Thymus (tissue), 11 donors: ENCODE results near the gene ESR2. TPM values are rescaled to one million over a fixed set of nuclear protein-coding genes. Genes with fewer than 3 reads are reported as not detected.
"Not testable (repeated sequence)": the region's sequence is repeated elsewhere in the genome, so short reads cannot be mapped to it uniquely, and the experiment has no call there.

Experiments
- DNase-seq, 9 donors: peaks; one replicate each; pipeline ENCODE4 v3.0.0-alpha.2; 2013; ENCODE audit warnings: low spot score in 9 of 9, low read depth in 6 of 9, missing footprints in 1 of 9
- H3K27ac ChIP-seq, 2 donors: one replicate each; pipeline ENCODE4 v1.5.1; 2013; ENCODE audit warnings: control low read depth in 1 of 2, low read depth in 1 of 2, low read length in 1 of 2, mild to moderate bottlenecking in 1 of 2, moderate library complexity in 1 of 2
- H3K27me3 ChIP-seq, 2 donors: one replicate each; pipeline ENCODE4 v1.5.1; 2013; ENCODE audit warnings: low read length in 1 of 2; ENCODE audit not compliant: control insufficient read depth in 2 of 2, insufficient read depth in 1 of 2
- H3K36me3 ChIP-seq, 2 donors: one replicate each; pipeline ENCODE4 v1.5.1; 2013; ENCODE audit warnings: low read length in 1 of 2, mild to moderate bottlenecking in 1 of 2, moderate library complexity in 1 of 2; ENCODE audit not compliant: control insufficient read depth in 2 of 2, insufficient read depth in 2 of 2
- H3K4me1 ChIP-seq, 2 donors: one replicate each; pipeline ENCODE4 v1.5.1; 2013; ENCODE audit warnings: low read length in 2 of 2; ENCODE audit not compliant: control insufficient read depth in 2 of 2, insufficient read depth in 2 of 2
- H3K4me3 ChIP-seq, 2 donors: one replicate each; pipeline ENCODE4 v1.5.1; 2013; ENCODE audit warnings: low read length in 2 of 2, control low read depth in 1 of 2, mild to moderate bottlenecking in 1 of 2
- H3K9me3 ChIP-seq, 2 donors: one replicate each; pipeline ENCODE4 v1.5.1; 2013; ENCODE audit warnings: low read length in 1 of 2, mild to moderate bottlenecking in 1 of 2; ENCODE audit not compliant: control insufficient read depth in 2 of 2, insufficient read depth in 1 of 2
- WGBS: extraction: QIAGEN DNeasy Blood & Tissue Kit; methylation state at CpG from one replicate; pipeline ENCODE4 v1.1.7; 2013; 5-methylcytosine and 5-hydroxymethylcytosine counted together
- polyA plus RNA-seq: library from polyadenylated mRNA; stranded (reverse); fragments of 200-250 nt; gene quantifications from one replicate; pipeline ENCODE4 v1.2.3, GENCODE V29; 2013
- total RNA-seq: library from RNA; stranded (reverse); fragments of 120-200 nt; gene quantifications from one replicate; pipeline ENCODE4 v1.2.4, GENCODE V29; 2013
- donor health status: healthy.

Gene ESR2
- total and polyA plus RNA-seq, 2 donors: 0.52 to 2.3 TPM

DNA sequence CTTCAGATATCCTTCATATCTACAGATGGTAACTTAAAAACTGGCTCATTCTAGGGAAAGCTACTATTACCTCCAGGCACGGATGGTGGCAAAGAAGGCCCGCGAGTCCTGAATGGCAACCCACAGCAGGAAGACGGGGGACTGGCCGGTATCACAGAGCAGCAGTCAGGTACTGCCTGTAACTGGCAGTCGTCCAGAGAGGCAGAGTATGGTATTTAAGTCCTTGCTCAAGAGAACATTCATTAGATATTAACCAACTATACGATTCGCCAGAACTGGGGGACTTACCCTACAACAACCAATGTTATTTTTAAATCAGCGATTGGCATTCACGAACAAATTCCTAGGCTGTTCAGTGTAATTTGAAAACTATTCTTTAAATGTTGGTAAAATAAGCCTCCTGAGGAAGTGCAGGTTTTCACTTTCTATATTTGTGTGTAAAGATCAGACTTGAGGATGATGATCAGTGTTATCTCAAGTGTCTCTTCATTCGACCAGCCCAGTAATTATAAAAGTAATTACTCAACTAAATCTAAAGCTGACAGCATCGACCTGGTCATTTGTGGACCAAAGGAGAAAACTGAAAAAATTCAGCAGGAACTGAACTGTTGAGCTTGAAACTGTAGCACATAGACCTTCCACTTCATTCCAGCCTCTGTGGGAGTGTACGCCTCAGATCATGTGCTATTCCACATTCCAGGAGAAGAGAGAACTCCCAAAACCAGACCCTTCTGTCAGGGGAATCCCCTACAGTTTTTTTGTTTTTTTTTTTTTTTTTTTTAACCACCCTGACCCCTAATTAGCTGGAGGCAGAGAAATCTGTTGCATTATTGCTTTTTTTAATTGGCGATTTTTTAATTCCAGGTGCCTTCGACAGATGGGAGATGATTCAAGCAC lies 75.6 kb downstream of the ESR2 start:
- H3K27ac ChIP-seq: no peak overlapping the region

GRCh38 chr14:64217834-64218233 lies 76.3 kb downstream of the ESR2 start:
- 95% methylated on average over 7 of the region's 7 CpGs for WGBS
- no peak for DNase-seq
- H3K27ac ChIP-seq: no peak overlapping the region

More for the DNA sequence above, 75.6 kb downstream of the ESR2 start:
- H3K27me3 ChIP-seq: no peaks in the 10 kb centered on the region
- whole genome bisulfite sequencing: 92% methylated on average over 15 of the region's 15 CpGs
- H3K4me1 ChIP-seq: peaks cover 6 to 10% of the 10 kb centered on the region in 2 donors
- H3K4me3 ChIP-seq: no peak overlapping the region
- H3K36me3 ChIP-seq: peaks cover 68 to 74% of the 10 kb centered on the region in 2 donors
- no peaks in the 10 kb centered on the region for H3K9me3 ChIP-seq
- no peak for DNase-seq

DNA sequence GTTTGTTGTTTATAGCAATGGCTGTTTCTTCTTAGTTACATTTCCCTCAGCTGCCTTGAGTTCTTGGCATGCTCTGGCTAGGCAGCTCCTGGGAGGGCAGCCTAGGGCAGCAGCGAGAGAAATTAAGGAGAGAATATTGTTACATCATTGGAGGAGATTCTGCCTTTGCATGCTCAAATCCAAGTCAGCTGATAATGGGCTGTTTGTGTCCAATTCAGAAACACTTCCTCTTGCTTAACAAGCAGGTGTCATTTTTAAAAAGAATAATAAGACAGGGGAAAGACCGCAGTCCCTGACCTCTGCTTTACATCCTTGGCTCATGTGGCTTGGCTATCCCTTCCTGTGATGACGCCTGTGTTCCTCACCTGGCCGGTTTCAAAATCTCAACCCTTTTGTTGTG lies 76.9 kb downstream of the ESR2 start:
- peaks cover 65 to 72% of the 10 kb centered on the region in 2 donors for H3K36me3 ChIP-seq
- no peak overlapping the region for H3K27ac ChIP-seq
- DNase-seq: no peak
- no peaks in the 10 kb centered on the region for H3K27me3 ChIP-seq
- 71% methylated on average over 4 of the region's 4 CpGs for WGBS
- H3K4me3 ChIP-seq: no peak overlapping the region
- peaks cover 6 to 10% of the 10 kb centered on the region in 2 donors for H3K4me1 ChIP-seq
- H3K9me3 ChIP-seq: no peaks in the 10 kb centered on the region

More at GRCh38 chr14:64217834-64218233, 76.3 kb downstream of the ESR2 start:
- H3K4me1 ChIP-seq: peaks cover 6 to 10% of the 10 kb centered on the region in 2 donors
- H3K4me3 ChIP-seq: no peak overlapping the region
- H3K36me3 ChIP-seq: peaks cover 68 to 69% of the 10 kb centered on the region in 2 donors
- no peaks in the 10 kb centered on the region for H3K27me3 ChIP-seq
- H3K9me3 ChIP-seq: no peaks in the 10 kb centered on the region

DNA sequence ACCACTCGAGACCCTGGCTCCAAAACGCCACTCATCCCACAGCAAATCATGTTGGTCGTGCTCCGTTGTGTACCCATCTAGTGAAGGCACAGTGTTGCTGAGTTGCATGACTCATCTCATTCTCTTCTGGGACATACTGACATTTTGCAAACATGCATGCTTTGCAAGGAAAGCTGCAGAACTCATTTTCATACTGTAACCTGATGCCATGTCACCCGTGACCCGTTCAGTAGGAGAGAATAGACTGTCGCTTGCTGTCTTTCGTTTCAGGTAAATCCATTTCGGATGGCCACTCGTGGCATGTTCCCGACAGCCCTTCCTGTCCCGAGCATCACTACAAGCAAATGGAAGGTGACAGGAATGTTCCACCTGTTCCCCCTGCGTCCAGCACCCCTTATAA lies 78.2 kb downstream of the ESR2 start:
- Histone ChIP-seq H3K27ac (no peak overlapping the region), H3K9me3 (no peaks in the 10 kb centered on the region), H3K36me3 (peaks cover 61 to 73% of the 10 kb centered on the region in 2 donors), H3K4me1 (peaks cover 8 to 10% of the 10 kb centered on the region in 2 donors), H3K27me3 (no peaks in the 10 kb centered on the region), H3K4me3 (no peak overlapping the region)
- WGBS: 97% methylated on average over 13 of the region's 13 CpGs
- DNase-seq: no peak

DNA sequence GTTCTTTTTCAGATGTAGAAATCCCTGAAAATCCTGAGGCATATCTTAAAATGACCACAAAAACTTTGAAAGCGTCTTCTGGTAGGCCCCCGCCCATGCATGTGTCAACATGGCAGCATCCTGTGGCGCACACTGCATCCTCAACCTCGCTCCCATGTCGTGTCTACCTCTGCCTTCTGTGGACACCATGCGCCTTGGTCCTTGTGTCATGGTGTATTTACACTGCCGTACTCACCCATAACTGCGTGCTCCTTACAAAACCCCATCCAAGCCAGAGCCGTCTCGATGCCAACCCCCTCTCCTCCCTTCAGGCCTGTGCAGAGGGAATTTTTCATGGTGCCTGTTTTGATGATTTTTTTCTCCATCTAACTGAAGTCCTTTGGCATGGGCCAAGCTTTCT lies 78.9 kb downstream of the ESR2 start:
- Histone ChIP-seq H3K4me3 (no peak overlapping the region), H3K36me3 (peaks cover 64 to 71% of the 10 kb centered on the region in 2 donors), H3K9me3 (no peaks in the 10 kb centered on the region), H3K4me1 (peaks cover 3 to 8% of the 10 kb centered on the region in 2 donors), H3K27ac (no peak overlapping the region), H3K27me3 (no peaks in the 10 kb centered on the region)
- WGBS: 99% methylated on average over 10 of the region's 10 CpGs
- no peak for DNase-seq

GRCh38 chr14:64213853-64214570 lies 80.2 kb downstream of the ESR2 start:
- WGBS: 99% methylated on average over 15 of the region's 15 CpGs
- Histone ChIP-seq H3K27me3 (no peaks in the 10 kb centered on the region), H3K4me3 (no peak overlapping the region), H3K27ac (no peak overlapping the region), H3K4me1 (peaks cover 9 to 17% of the 10 kb centered on the region in 2 donors), H3K9me3 (no peaks in the 10 kb centered on the region), H3K36me3 (peaks cover 61 to 65% of the 10 kb centered on the region in 2 donors)
- DNase-seq: no peak

DNA sequence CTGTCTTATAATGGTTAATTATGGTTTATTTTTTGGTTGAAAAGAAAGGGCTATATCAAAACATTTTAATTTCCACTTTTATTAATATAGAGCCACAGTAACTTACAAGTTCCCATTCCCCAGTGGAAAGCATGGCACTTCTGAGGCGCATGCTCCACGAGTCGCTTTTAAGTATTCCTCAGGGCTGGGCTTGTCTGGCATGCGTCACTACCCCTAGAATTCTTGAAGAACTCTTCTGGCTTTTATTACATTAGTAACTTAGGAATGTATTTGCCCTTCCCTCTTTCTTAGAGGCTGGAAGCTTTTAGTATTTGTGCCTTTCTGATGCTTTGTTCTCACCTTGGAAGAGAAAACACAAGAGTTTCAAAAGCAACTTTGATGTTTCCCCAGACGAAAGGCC lies 81.1 kb downstream of the ESR2 start:
- no peak for DNase-seq
- H3K9me3 ChIP-seq: no peaks in the 10 kb centered on the region
- no peak overlapping the region for H3K27ac ChIP-seq
- H3K27me3 ChIP-seq: no peaks in the 10 kb centered on the region
- peaks cover 11 to 25% of the 10 kb centered on the region in 2 donors for H3K4me1 ChIP-seq
- WGBS: 97% methylated on average over 5 of the region's 5 CpGs
- no peak overlapping the region for H3K4me3 ChIP-seq
- peaks cover 59 to 63% of the 10 kb centered on the region in 2 donors for H3K36me3 ChIP-seq

DNA sequence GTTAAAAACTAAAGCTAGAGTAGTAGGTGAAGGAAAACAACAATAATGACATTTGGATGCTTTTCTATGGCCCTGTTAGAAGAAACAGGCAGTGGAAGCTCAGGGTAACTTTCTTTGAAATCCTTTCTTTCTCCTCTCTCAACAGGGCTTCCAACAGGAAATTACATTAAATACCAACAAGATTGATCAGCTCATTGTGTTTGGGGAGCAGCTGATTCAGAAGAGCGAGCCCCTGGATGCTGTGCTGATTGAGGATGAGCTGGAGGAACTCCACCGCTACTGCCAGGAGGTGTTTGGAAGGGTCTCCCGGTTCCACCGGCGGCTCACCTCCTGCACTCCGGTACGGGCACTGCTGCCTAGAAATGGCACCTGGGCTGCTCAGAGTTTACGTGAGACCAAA lies 81.5 kb downstream of the ESR2 start:
- no peak for DNase-seq
- 99% methylated on average over 8 of the region's 8 CpGs for WGBS
- H3K36me3 ChIP-seq: peaks cover 56 to 59% of the 10 kb centered on the region in 2 donors
- no peak overlapping the region for H3K27ac ChIP-seq
- no peak overlapping the region for H3K4me3 ChIP-seq
- no peaks in the 10 kb centered on the region for H3K9me3 ChIP-seq
- H3K27me3 ChIP-seq: no peaks in the 10 kb centered on the region
- H3K4me1 ChIP-seq: peaks cover 11 to 25% of the 10 kb centered on the region in 2 donors

DNA sequence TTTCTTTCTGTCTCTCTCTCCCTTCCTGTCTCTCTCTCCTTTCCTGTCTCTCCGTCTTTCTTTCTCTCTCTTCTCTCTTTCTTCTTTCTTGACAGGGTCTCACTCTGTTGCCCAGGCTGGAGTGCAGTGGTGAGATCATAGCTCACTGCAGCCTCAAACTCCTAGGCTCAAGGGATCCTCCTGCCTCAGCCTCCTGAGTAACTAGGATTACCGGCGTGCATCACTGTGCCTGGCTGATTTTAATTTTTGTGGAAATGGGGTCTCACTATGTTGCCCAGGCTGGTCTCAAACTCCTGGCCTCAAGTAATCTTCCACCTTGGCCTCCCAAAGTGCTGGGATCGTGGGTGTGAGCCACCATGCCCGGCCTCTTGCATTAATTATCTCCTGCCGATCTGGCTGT lies 83.3 kb downstream of the ESR2 start:
- H3K9me3 ChIP-seq, H3K27ac ChIP-seq, H3K27me3 ChIP-seq, H3K4me3 ChIP-seq, DNase-seq: not testable (repeated sequence)
- 88% methylated on average over 6 of the region's 6 CpGs for WGBS
- peaks cover 40 to 51% of the 10 kb centered on the region in 2 donors for H3K36me3 ChIP-seq
- H3K4me1 ChIP-seq: peaks cover 17 to 28% of the 10 kb centered on the region in 2 donors
